Esophagus muscularis mucosa (tissue), 4 donors: Measurements from ENCODE around the gene ZNHIT3. TPM values are rescaled to one million over a fixed set of nuclear protein-coding genes. Genes with fewer than 3 reads are reported as not detected.
A peak's percentile ranks its signal among the peaks of the same experiment; 100 is the strongest.

Experiments
- DNase-seq: peaks from one replicate; pipeline ENCODE4 v3.0.0-alpha.2; 2017; ENCODE audit errors: extremely low spot score
- H3K27ac ChIP-seq, 4 donors: fragments of 200-600 bp; sonication (generic); replicated peaks in 1 of 4; 1 replicate in 3 of 4; 2 replicates in 1 of 4; pipeline ENCODE4 v1.5.1; 2016 to 2019; ENCODE audit warnings: mild to moderate bottlenecking in 1 of 4
- H3K27me3 ChIP-seq, 4 donors: fragments of 200-600 bp; sonication (generic); one replicate each; pipeline versions ENCODE4 v1.5.1 to v1.6.0; 2016 to 2019
- H3K36me3 ChIP-seq, 4 donors: fragments of 200-600 bp; sonication (generic); one replicate each; pipeline ENCODE4 v1.5.1; 2016 to 2019
- H3K4me1 ChIP-seq, 4 donors: fragments of 200-600 bp; sonication (generic); one replicate each; pipeline ENCODE4 v1.5.1; 2016 to 2019
- H3K4me3 ChIP-seq, 4 donors: fragments of 200-600 bp; sonication (generic); 1 replicate in 2 of 4; 2 replicates in 2 of 4; pipeline ENCODE4 v1.5.1; 2016 to 2019; ENCODE audit warnings: mild to moderate bottlenecking in 4 of 4, moderate library complexity in 1 of 4
- H3K9me3 ChIP-seq, 4 donors: fragments of 200-600 bp; sonication (generic); 1 replicate in 3 of 4; 2 replicates in 1 of 4; pipeline ENCODE4 v1.5.1; 2016 to 2019
- EP300 ChIP-seq: sonication (generic); formaldehyde crosslinking; IDR thresholded peaks from one replicate; pipeline ENCODE4 v1.6.1; 2017; ENCODE audit warnings: antibody characterized with exemption
- POLR2A ChIP-seq: fragments of 450-650 bp; IDR thresholded peaks from one replicate; pipeline ENCODE4 v1.6.1; 2017; ENCODE audit warnings: antibody characterized with exemption, moderate library complexity, mild to moderate bottlenecking, low read depth
- POLR2AphosphoS5 ChIP-seq, 2 donors: sonication (generic); formaldehyde crosslinking; IDR thresholded peaks; one replicate each; pipeline ENCODE4 v1.6.1; 2017; ENCODE audit warnings: antibody characterized with exemption in 2 of 2
- WGBS: methylation state at CpG from one replicate; pipeline ENCODE4 v1.1.5; 2018; 5-methylcytosine and 5-hydroxymethylcytosine counted together
- intact Hi-C: fragments of 100-400 bp; cut with DNase I; formaldehyde crosslinking; loops from one replicate; pipeline ENCODE4 v1.15.1; 2023
- total RNA-seq, 4 donors: library from RNA; depleted of rRNA; stranded (reverse); fragments of >200 nt; gene quantifications; one replicate each; pipeline versions ENCODE4 v1.1.0 to v1.2.1, GENCODE V29; 2016
- TF ChIP-seq, protein P1 (sequence below), 3 experiments: fragments of 200-600 bp in 2 of 3; fragments of 450-650 bp in 1 of 3; sonication (generic) in 2 of 3; IDR thresholded peaks; one replicate each; pipeline ENCODE4 v1.5.1; 2017 to 2019; ENCODE audit warnings: antibody characterized with exemption in 3 of 3, mild to moderate bottlenecking in 2 of 3, moderate library complexity in 1 of 3

The ZNHIT3 gene
- total RNA-seq, 4 donors from 2014 or later = 18.4 to 35.1 (median 25.8) TPM

DNA sequence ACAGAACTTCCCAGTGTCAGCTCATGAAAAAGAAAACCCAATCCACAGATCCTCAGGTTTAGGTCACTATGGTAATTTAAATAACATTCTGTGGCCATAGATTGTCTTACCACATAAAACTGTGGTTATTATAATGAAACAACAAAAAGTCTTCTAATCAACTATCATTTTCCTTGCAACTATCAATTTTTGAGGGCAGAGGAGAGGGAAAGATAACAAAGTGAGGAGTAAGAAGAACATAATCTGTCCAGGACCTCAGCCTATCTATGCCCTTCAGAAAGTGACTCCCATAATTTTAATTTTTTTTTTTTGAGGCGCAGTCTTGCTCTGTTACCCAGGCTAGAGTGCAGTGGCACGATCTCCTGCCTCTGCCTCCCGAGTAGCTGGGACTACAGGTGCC, 54.2 kb downstream of the ZNHIT3 start:
- WGBS = 96% methylated on average over 3 of the region's 3 CpGs
- H3K9me3 ChIP-seq = no peaks in the 10 kb centered on the region
- TF ChIP-seq POLR2AphosphoS5 (IDR thresholded peaks at IDR 0.05) = no peak
- no peak for TF ChIP-seq EP300
- TF ChIP-seq, protein P1, sequence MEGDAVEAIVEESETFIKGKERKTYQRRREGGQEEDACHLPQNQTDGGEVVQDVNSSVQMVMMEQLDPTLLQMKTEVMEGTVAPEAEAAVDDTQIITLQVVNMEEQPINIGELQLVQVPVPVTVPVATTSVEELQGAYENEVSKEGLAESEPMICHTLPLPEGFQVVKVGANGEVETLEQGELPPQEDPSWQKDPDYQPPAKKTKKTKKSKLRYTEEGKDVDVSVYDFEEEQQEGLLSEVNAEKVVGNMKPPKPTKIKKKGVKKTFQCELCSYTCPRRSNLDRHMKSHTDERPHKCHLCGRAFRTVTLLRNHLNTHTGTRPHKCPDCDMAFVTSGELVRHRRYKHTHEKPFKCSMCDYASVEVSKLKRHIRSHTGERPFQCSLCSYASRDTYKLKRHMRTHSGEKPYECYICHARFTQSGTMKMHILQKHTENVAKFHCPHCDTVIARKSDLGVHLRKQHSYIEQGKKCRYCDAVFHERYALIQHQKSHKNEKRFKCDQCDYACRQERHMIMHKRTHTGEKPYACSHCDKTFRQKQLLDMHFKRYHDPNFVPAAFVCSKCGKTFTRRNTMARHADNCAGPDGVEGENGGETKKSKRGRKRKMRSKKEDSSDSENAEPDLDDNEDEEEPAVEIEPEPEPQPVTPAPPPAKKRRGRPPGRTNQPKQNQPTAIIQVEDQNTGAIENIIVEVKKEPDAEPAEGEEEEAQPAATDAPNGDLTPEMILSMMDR (IDR thresholded peaks at IDR 0.05) = no peak
- no peak for TF ChIP-seq POLR2A
- H3K36me3 ChIP-seq = peaks cover 0 to 14% (median 6%) of the 10 kb centered on the region in 4 donors
- DNase-seq = no peak
- H3K4me1 ChIP-seq = peaks cover 11 to 24% (median 18%) of the 10 kb centered on the region in 4 donors
- H3K27ac ChIP-seq = no peak overlapping the region
- H3K4me3 ChIP-seq = no peak overlapping the region
- no peaks in the 10 kb centered on the region for H3K27me3 ChIP-seq
- intact Hi-C loops = no loop called here

DNA sequence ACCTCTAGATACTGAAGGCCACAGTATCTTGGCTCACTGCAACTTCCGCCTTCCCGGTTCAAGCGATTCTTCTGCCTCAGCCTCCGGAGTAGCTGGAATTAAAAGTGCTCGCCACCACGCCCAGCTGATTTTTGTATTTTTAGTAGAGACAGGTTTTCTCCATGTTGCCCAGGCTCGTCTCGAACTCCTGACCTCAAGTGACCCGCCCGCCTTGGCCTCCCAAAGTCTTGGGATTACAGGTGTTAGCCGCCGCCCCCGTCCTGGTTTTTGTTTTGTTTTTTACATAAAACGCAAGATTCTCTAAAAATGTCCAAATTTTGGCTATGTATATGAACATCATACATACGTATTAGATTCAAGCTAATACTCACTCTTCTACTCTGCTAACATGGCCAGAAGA, 56.3 kb downstream of the ZNHIT3 start:
- Histone ChIP-seq H3K36me3 (peaks cover 0 to 12% (median 6%) of the 10 kb centered on the region in 4 donors), H3K27me3 (no peaks in the 10 kb centered on the region), H3K27ac (no peak overlapping the region), H3K9me3 (no peaks in the 10 kb centered on the region), H3K4me1 (peaks cover 25 to 35% (median 32%) of the 10 kb centered on the region in 4 donors), H3K4me3 (no peak overlapping the region)
- intact Hi-C loops = no loop called here
- WGBS = 89% methylated on average over 15 of the region's 15 CpGs
- TF ChIP-seq POLR2A (no peak), POLR2AphosphoS5 (IDR thresholded peaks at IDR 0.05) (no peak), EP300 (no peak)
- TF ChIP-seq, protein P1 (IDR thresholded peaks at IDR 0.05) = no peak
- no peak for DNase-seq

DNA sequence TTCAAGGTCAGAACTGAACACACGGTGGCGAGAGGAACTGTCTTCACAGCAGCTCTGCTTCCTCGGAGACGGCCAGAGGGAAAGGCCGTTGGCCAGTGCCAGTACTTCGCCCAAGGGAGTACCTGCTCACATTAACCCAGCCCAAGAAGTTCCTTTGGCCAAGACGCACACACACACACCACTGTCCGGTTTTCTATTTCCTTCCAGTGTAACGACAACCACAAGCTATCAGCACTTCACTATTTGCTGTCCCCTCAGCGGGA, 57.5 kb downstream of the ZNHIT3 start:
- peaks cover 0 to 7% (median 2%) of the 10 kb centered on the region in 4 donors for H3K36me3 ChIP-seq
- intact Hi-C loops = loop anchor here (2.0 kb wide), 1 partner anchor 57 kb away; the partner anchor contains the start of gene MRM1

DNA sequence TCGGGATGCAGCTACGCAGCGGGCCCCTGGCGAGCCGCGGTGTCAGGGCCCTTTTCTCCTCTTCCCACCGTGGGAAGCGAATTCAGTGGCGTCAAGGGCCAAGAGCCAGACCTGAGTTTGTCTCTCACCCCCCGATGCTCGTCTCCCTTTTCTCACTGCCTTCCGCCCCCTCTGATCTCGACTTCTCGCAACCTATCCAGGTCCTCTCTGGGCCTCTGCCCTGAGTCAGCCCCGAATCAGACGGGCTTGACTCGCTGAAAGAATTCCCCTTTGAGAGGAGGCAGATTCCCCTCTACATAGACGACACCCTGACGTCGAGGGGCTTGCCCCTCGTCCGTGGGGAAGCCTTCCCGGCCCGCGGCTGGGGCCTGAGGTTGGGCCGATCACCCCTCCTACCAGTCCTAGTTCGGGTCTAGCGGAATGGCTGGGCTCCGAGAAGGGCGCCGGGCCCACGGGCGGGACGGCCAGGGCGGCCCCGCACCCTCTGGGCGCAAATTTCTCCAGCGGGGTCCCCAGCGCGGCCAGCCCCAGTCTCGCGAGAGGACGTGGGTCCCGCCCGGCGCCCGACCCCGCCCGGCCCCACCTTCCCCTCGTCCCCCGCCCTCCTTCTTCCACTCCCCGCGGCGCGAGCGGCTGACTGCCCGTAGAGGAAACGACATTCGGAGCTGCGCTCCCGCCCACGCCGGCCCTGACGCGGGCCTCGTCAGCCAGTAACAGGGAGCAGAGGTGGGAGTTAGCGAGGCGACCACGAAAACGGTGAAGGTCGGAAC, 58.0 kb downstream of the ZNHIT3 start, which contains the start of gene GGNBP2:
GGNBP2 (plus strand) TSS at position 613 of the 770 bp plus-strand sequence. CDS start 806 bp downstream, outside the sequence.
- intact Hi-C loops = loop anchor here (2.0 kb wide), 1 partner anchor 56 kb away; the partner anchor contains the start of gene MRM1
- H3K4me1 ChIP-seq = peaks cover 39 to 51% (median 49%) of the 10 kb centered on the region in 4 donors

More for the DNA sequence above, 57.5 kb downstream of the ZNHIT3 start:
- 1% methylated on average over 10 of the region's 10 CpGs for WGBS
- no peak for DNase-seq
- H3K4me3 ChIP-seq = peak overlapping the region; percentile 98 to 100 (median 100)
- H3K27ac ChIP-seq = peak overlapping the region; percentile 100
- peaks cover 36 to 48% (median 45%) of the 10 kb centered on the region in 4 donors for H3K4me1 ChIP-seq
- TF ChIP-seq, protein P1 (IDR thresholded peaks at IDR 0.05) = peak in 2 of 3 experiments; percentile 20 to 26
- TF ChIP-seq EP300 (no peak), POLR2AphosphoS5 (IDR thresholded peaks at IDR 0.05) (peak in 1 of 2 donors; percentile 34), POLR2A (no peak)
- H3K9me3 ChIP-seq = no peaks in the 10 kb centered on the region
- H3K27me3 ChIP-seq = no peaks in the 10 kb centered on the region

More for the DNA sequence above, 58.0 kb downstream of the ZNHIT3 start, which contains the start of gene GGNBP2:
- H3K4me3 ChIP-seq = peak within 1 kb of the TSS; percentile 98 to 100 (median 100)
- TF ChIP-seq, protein P1 (IDR thresholded peaks at IDR 0.05) = no peak
- TF ChIP-seq EP300 (no peak), POLR2A (peak; percentile 72), POLR2AphosphoS5 (IDR thresholded peaks at IDR 0.05) (peak; percentile 91 to 98)
- no peaks in the 10 kb centered on the region for H3K9me3 ChIP-seq
- WGBS = 0% methylated on average over 16 of the region's 71 CpGs
- peak within 1 kb of the TSS; percentile 100 for H3K27ac ChIP-seq
- peak; percentile 98 for DNase-seq
- peaks cover 0 to 5% (median 2%) of the 10 kb centered on the region in 4 donors for H3K36me3 ChIP-seq
- no peaks in the 10 kb centered on the region for H3K27me3 ChIP-seq
